Measurements from ENCODE around the gene SYT17. TPM values are rescaled to one million over a fixed set of nuclear protein-coding genes. Genes with fewer than 3 reads are reported as not detected.

The SYT17 gene
- total RNA-seq, 6 experiments from 2014 or later, result not detected

DNA sequence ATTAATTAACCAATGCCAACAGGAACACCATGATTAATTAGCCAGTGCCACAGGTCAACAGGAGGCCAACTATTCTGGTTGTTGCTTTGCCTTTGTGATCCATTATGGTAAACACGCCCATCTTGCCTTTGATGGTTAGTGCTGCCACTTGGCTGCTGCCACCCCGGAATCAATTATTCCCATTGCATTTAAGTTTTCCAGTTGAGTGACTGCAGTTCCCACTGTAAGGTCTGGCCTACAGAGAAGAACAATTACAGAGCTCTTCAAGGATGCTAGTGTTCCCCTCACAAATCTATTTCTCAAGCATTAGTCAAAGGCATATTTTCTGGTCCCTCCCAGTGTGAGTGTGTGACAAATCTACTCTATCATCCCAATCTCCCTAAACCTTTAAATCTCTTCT, 110.4 kb downstream of the SYT17 start:
- Mint-ChIP-seq H3K27ac (no peak overlapping the region), H3K9me3 (peaks cover 17% of the 10 kb centered on the region), H3K4me3 (no peak overlapping the region), H3K27me3 (ENCODE audit: insufficient read depth) (peaks cover 1% of the 10 kb centered on the region; the same call in 1 of the 2 replicates), H3K36me3 (ENCODE audit: low read depth) (no peaks in the 10 kb centered on the region), H3K4me1 (ENCODE audit: low read depth) (no peaks in the 10 kb centered on the region)
- no peak for DNase-seq
- TF ChIP-seq, protein P1, sequence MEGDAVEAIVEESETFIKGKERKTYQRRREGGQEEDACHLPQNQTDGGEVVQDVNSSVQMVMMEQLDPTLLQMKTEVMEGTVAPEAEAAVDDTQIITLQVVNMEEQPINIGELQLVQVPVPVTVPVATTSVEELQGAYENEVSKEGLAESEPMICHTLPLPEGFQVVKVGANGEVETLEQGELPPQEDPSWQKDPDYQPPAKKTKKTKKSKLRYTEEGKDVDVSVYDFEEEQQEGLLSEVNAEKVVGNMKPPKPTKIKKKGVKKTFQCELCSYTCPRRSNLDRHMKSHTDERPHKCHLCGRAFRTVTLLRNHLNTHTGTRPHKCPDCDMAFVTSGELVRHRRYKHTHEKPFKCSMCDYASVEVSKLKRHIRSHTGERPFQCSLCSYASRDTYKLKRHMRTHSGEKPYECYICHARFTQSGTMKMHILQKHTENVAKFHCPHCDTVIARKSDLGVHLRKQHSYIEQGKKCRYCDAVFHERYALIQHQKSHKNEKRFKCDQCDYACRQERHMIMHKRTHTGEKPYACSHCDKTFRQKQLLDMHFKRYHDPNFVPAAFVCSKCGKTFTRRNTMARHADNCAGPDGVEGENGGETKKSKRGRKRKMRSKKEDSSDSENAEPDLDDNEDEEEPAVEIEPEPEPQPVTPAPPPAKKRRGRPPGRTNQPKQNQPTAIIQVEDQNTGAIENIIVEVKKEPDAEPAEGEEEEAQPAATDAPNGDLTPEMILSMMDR (IDR thresholded peaks at IDR 0.05), result no peak

DNA sequence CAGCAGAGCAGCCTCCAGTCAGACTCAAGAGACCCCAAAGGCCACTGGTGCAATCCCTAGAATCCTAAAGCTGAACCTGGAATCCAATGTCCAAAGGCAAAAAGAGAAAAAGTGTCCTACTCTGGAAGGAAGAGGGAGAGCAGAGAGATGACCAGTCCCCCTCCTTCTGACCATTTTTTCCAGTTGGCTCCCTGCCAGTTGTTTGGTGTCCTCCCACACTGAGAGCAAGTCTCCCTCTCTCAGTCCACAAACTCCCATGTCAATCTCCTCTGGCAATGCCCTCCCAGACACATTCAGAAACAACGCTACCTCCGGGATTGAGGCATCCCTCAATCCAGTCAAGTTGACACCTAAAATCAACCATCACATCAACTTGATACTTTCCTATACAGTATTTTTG, 113.2 kb downstream of the SYT17 start:
- TF ChIP-seq, protein P1 (IDR thresholded peaks at IDR 0.05), result no peak
- Mint-ChIP-seq H3K9me3 (peaks cover 17% of the 10 kb centered on the region), H3K27me3 (ENCODE audit: insufficient read depth) (peaks cover 1% of the 10 kb centered on the region; the same call in 1 of the 2 replicates), H3K36me3 (ENCODE audit: low read depth) (no peaks in the 10 kb centered on the region), H3K4me1 (ENCODE audit: low read depth) (no peaks in the 10 kb centered on the region), H3K27ac (no peak overlapping the region), H3K4me3 (no peak overlapping the region)
- DNase-seq, result no peak

DNA sequence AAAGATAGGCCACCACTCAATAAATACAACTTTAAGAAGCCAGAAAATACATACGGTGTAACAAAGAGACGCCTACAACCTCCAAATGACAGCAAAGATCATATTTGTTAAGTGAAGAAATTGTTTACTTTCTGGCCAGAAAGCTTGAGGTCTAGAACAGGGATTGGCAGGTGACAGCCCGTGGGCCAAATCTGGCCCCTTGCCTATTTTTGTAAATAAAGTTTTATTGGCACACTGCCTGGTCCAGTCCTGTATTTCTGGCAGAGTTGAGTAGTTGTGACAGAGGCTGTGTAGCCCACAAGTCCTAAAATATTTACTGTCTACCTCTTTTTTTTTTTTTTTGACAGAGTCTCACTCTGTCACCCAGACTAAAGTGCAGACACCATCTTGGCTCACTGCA, 114.1 kb downstream of the SYT17 start:
- Mint-ChIP-seq H3K27ac (no peak overlapping the region), H3K9me3 (peaks cover 17% of the 10 kb centered on the region), H3K36me3 (ENCODE audit: low read depth) (no peaks in the 10 kb centered on the region), H3K4me3 (no peak overlapping the region), H3K27me3 (ENCODE audit: insufficient read depth) (peaks cover 1% of the 10 kb centered on the region; the same call in 1 of the 2 replicates), H3K4me1 (ENCODE audit: low read depth) (no peaks in the 10 kb centered on the region)
- TF ChIP-seq, protein P1 (IDR thresholded peaks at IDR 0.05), result no peak
- DNase-seq, result no peak

DNA sequence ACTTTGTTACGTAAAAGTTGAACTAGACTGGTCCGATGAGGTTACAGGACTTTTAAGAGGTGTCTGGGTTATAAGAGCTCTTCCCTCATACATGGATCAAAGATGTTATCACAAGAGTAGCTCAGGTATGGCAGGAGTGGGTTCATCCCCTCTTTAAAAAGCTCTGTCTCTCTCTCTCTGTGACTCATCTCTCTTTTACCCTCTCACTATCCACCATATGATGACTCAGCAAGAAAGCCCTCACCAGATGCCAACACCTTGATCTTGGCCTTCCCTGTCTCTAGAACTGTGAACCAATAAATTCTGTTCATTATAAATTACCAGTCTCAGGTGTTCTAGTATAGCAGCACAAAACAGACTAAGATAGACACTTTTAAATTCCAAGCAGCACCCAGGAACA, 115.6 kb downstream of the SYT17 start:
- H3K27me3 Mint-ChIP-seq (ENCODE audit: insufficient read depth), result peaks cover under 1% of the 10 kb centered on the region; the same call in 1 of the 2 replicates
- no peaks in the 10 kb centered on the region for H3K36me3 Mint-ChIP-seq (ENCODE audit: low read depth)
- no peak overlapping the region for H3K4me3 Mint-ChIP-seq
- peaks cover 17% of the 10 kb centered on the region for H3K9me3 Mint-ChIP-seq
- DNase-seq, result no peak
- H3K4me1 Mint-ChIP-seq (ENCODE audit: low read depth), result no peaks in the 10 kb centered on the region
- H3K27ac Mint-ChIP-seq, result no peak overlapping the region
- TF ChIP-seq, protein P1 (IDR thresholded peaks at IDR 0.05), result no peak

DNA sequence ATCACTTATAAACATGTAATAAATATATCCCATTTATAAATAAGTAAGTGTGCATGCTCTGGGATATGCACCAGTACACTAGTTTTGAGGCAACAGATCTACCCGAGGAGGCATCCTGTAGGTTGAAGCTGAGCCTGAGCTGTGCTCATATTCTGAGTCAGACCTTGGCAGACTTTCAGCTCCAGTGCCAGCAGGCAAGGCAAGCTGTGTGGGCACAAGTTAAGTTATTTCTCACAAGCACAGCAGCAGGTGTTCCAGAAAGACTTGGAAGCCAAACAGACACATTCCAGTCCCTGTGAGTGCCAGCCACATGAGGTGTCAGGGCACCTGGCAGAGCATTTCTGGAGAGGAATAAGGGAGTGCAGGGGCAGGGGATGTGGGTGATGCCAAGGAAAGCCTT, 116.2 kb downstream of the SYT17 start:
- TF ChIP-seq, protein P1 (IDR thresholded peaks at IDR 0.05), result no peak
- peaks cover 12% of the 10 kb centered on the region; the same call in 1 of the 2 replicates for H3K9me3 Mint-ChIP-seq
- no peak overlapping the region for H3K4me3 Mint-ChIP-seq
- H3K4me1 Mint-ChIP-seq (ENCODE audit: low read depth), result no peaks in the 10 kb centered on the region
- H3K27ac Mint-ChIP-seq, result no peak overlapping the region
- no peak for DNase-seq
- no peaks in the 10 kb centered on the region for H3K36me3 Mint-ChIP-seq (ENCODE audit: low read depth)
- no peaks in the 10 kb centered on the region for H3K27me3 Mint-ChIP-seq (ENCODE audit: insufficient read depth)

DNA sequence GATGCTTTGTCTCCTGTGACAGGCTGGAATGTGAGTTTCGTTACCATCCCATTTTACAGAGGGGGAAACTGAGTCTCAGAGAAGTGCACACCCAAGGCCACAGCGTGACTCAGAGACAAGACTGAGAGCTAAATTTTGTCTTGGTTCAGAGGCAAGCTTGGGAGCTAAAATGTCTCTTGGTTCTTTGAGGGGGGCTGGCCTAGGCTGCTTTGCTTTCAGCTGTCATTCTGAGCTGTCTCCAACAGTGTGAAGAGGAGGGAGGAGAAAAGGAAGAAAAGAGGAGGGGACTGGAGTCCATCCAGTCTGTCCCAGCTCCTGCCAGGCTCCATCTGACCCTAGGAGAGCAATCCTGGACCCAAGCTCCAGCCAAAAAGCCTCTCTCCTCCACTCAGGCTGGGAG, 117.4 kb downstream of the SYT17 start, which contains the start of gene CLEC19A:
Gene CLEC19A, plus strand, starts transcription at position 301 of the 400 bp plus-strand sequence. CDS start 121 bp downstream, outside the sequence.
- Mint-ChIP-seq H3K36me3 (ENCODE audit: low read depth) (no peaks in the 10 kb centered on the region), H3K4me1 (ENCODE audit: low read depth) (no peaks in the 10 kb centered on the region), H3K4me3 (no peak within 1 kb of the TSS), H3K27ac (no peak within 1 kb of the TSS), H3K27me3 (ENCODE audit: insufficient read depth) (peaks cover 1% of the 10 kb centered on the region; the same call in 1 of the 2 replicates), H3K9me3 (peaks cover 11% of the 10 kb centered on the region)
- no peak for DNase-seq
- TF ChIP-seq, protein P1 (IDR thresholded peaks at IDR 0.05), result no peak
